Endometrium (tissue), 2 donors: Measurements from ENCODE around the gene OLFM2.

Experiments used
- FAIRE-seq: peaks from 2 replicates; lab custom pipeline; 2012; peaks lifted over from hg19 to GRCh38; lab: Jason Lieb, UNC
- donor health status: control.
- donor health status: control.

Gene OLFM2

DNA sequence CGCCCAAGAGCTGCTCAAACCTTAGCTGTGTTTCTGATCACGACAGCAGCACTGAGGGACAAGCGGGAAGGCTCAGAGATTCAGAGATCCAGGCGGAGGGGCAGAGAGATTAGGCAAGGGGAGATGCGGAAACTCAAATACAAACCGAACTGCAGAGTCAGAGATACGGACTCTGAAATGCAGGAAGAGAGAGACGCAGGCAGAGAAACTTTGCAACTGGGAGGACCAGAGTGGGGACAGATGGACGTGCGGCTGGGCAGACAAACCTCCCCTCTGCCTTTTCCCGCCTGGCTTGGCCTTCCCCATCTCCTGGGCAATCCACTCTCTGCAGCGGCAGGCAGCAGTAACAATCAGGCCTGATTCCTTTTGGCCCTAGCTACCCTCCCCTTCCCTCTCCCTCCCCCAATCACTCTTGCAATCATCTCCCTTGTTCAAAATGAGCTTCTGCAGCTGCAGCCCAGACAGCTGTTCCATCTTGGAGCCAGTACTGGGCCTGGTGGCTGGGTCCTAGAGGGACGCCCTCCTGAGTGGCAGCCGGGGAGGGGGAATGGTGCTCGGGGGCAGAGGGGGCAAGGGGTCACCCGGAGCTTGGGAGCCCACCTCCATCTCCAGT lies 29.7 kb downstream of the OLFM2 start:
- no peak for FAIRE-seq

DNA sequence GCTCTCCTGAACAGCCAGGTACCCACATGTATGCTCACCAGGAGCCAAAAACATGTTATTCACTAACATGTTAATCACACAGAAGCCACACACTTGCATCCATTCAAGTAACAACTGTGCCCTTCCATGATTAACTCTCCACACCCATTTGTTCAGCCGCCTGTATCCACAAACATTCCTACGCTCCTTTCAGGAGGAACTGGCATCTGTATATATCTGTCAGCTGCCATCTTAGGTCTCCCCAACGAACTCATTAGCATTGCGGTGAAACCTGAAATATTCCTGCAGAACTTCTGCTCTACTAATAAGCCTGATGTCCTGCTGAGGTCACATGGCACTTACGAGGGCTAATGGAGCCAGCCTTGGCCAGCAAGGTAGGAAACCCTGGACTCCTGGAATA lies 33.0 kb downstream of the OLFM2 start:
- no peak for FAIRE-seq

DNA sequence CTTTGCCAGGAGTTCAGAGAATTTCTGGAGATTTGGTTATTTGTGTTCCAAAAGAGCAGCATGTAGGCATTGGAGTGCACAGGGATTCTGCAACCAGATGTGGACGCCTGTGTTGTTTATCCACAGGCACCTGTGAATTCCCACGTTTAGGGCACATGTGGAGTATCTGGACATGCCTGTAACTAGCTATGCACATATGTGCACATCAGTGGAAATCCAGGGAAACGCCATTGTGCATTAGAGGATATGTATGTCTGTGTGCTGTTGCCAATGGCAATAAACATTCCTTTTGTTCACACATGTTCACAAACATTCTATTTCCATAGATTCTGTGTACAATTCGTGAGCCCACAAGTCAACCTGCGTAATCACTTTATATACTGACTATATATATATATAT lies 34.7 kb downstream of the OLFM2 start:
- no peak for FAIRE-seq

DNA sequence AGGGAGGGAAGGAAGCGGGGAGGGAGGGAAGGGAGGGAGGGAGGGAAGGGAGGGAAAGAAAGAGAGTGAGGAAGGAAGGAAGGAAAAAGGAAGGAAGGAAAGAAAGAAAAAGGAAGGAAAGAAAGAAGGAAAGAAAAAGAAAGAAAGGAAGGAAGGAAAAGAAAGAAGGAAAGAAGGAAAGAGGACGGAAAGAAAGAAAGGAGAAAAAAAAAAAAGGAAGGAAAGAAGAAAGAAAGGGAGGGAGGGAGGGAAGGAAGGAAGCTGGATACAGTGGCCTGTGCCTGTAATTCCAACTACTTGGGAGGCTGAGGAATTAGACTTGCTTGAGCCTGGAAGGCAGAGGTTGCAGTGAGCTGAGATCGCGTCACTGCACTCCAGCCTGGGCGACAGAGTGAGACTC lies 35.3 kb downstream of the OLFM2 start:
- no peak for FAIRE-seq

DNA sequence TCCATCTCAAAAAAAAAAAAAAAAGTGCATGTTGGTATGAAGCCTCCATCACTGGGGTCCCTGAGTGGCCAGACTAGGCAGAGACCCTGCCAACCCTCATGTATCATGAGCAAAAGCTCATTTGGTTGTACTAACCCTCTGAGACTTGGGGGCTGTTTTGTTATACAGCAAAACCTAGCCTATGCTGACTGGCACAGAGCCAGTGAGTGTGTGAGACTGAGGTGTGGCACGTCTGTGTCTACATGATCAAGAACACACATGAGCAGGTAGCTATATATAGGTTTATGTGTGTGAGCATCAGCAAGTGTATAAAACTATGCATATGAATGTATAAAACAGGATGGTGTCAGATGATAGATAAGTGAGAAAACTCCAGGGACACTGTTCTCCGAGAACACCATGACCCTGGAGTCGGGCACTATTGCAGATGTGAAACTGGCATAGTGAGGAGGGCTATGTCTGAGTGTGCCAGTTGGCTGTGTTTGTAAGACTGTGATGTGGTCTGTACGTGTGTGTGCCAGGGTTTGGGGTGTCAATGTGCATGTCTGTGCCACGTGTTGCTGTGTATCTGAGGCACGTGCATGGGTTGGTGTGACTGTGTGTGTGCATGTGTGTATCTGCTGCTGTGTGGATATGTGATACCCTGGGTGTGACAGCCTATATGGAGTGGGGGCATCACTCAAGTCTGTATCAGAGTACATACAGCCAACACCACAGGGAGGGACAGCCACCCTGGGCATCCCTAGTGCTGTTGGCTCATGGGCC lies 44.5 kb downstream of the OLFM2 start:
- no peak for FAIRE-seq

DNA sequence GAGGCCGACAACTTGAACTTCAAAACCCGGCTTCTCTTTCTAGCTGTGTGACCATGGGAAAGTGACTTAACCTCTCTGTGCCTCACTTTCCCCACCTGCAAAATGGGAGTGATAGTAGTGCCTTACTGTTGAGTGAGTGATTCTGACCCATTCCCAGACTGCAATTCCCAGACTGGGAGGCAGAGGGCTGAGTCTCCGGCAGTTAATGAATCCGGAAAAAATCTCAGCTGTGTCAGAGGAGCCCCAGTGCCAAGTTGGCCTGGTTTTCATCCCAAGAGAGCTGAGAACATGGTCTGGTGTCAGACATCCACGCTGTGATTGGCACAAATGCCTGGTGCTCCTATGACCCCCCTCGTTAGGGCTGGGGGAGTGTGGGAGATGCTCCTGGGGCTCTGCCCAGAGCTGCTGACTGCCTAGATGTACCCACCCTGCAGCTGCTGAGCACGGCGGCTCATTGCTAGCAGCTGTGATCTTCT lies 51.2 kb downstream of the OLFM2 start:
- no peak for FAIRE-seq

DNA sequence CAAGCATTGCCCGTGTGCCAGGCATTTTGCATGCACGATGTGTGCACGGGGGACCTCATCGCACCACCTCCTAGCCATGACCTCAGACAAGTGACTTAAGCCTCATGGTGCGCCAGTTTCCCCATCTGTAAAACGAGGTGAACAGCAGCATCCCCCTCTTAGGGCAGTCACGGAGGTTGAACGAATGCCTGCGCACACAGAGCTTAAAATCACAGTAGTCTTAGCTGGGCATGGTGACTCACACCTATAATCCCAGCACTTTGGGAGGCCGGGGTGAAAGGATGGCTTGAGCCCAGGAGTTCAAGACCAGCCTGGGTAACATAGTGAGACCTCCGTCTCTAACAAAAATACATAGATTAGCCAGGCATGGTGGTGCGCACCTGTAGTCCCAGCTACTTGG lies 52.6 kb downstream of the OLFM2 start:
- FAIRE-seq = no peak

DNA sequence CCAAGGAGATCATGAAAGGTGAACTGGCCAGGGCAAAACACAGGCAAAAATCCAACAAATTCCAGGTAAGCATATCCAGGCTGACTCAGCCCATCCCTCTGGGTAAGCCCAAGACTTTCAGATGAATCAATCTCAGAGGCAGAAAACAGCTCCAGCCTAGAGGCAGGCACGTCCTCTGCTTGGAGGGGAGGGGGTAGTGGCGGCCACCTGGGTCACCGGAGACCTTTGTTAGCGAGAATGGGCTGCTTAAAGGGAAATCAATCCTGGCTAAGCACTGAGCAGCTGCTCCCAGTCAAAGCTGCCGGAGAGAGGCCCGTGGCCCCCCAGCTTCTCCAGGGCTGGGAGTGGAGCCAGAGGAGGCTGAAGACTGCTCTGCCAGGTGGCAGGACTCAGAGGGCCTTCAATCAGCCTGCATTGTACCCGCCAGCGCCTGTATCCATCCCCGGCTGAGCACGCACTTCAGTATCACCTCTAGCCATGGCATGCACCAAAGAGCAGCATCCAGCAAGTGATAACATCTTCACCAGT lies 53.0 kb downstream of the OLFM2 start:
- no peak for FAIRE-seq

DNA sequence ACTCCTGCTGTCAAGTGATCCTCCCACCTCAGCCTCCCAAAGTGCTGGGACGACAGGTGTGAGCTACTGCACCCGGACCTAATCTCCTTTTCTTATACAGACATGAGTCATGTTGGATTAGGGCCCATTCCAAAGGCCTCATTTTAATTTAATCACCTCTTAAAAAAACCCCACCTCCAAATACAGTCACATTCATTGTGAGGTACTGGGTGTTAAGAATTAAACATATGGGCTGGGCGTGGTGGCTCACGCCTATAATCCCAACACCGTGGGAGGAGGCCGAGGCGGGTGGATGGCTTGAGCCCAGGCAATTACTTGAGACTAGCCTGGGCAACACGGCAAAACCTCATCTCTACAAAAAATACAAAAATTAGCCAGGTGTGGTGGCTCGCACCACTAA lies 54.6 kb downstream of the OLFM2 start:
- no peak for FAIRE-seq

DNA sequence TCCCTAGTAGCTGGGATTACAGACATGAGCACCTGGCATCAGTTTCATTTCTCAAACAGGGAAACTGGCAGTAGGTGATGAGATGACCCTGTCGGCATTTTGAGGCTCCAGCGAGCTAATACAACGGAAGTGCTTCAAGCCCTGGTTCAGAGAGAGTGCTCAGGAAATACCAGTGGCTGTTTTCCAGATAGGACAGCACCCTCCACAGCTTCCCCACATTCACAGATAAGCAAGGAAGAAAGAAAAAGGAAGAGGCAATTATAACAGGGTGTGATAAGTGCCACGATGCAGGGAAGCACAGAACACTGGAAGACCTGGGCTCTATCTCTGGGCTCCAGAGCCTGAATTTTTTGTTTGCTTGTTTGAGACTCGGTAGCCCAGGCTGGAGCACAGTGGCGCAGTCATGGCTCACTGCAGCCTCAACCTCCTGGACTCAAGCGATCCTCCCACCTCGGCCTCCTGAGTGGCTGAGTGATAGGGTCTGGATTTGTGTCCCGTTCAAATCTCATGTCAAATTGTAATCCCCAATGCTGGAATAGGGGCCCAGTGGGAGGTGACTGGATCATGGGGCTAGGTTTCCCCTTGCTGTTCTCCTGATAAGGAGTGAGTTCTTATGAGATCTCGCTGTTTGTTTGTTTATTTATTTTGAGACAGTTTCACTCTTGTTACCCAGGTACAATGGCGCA lies 57.7 kb downstream of the OLFM2 start:
- no peak for FAIRE-seq

DNA sequence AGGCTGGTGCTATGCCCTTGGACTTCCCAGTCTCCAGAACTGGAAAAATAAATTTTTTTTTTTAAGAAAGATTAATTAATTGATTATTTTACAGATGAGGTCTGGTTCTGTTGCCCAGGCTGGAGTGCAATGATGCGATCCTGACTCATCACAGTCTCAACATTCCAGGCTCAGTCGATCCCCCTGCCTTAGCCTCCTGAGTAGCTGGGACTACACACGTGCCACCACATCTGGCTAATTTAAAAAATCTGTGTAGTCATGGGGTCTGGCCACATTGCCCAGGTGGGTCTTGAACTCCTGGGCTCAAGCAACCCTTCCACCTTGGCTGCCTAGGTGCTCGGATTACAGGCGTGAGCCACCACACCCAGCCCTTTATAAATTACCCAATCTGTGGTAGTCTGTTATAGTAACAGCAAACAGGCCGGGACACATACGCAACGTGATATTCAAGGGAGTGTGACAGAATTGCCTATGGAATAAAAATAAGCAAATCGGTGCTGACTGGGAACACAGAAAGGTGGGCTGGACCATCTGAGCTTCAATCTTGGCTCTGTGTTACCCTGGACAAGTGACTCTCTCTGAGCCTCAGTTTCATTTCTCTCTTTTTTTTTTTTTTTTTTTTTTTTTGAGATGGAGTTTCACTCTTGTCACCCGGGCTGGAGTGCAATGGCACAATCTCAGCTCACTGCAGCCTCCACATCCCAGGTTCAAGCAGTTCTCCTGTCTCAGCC lies 58.4 kb downstream of the OLFM2 start:
- no peak for FAIRE-seq

DNA sequence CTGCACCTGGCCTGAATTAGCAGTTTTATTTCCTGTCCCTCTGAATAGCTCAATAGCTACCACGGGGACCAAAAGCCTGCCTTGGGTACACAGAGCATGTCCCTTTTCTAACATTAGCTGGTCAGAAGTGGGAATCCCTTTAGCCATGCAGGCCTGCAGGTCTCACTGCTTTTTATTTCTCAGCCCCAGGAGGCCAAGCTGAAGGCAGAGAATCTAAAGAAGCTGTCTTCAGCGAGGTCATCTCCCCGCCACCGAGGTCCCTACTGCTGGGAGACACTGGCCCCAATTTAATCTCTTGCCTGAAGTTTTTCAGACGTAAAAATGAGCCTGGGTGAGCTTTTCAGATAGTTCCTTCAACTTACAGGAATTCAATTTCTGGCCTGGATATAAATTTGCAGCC lies 60.5 kb downstream of the OLFM2 start:
- FAIRE-seq = no peak

DNA sequence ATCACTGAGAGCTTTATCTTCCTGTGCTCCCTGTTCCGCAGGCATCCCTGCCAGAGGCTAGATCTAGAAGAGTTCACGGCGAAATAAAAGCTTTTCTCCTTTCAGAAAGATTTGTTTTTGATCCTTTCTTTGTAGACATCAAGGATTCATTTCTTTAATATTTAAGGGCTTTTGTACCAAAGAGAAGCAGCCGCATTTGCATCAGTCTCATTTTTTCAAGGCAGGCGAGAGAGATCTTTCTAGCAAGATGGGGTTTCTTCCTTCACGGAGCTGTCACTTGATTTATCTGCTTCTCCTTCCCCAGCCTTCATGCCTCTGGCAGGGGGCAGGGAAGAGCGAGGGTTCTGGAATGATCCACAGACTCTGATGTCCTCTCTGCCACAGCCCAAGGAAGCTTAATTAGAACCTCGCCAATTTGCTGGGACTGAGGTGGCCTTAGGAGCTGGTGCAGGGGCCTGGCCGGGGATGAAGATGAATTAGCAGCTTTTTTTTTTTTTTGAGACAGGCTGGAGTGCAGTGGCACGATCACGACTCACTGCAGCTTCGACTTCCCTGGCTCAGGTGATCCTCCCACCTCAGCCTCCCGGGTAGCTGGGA lies 61.2 kb downstream of the OLFM2 start:
- FAIRE-seq = no peak

DNA sequence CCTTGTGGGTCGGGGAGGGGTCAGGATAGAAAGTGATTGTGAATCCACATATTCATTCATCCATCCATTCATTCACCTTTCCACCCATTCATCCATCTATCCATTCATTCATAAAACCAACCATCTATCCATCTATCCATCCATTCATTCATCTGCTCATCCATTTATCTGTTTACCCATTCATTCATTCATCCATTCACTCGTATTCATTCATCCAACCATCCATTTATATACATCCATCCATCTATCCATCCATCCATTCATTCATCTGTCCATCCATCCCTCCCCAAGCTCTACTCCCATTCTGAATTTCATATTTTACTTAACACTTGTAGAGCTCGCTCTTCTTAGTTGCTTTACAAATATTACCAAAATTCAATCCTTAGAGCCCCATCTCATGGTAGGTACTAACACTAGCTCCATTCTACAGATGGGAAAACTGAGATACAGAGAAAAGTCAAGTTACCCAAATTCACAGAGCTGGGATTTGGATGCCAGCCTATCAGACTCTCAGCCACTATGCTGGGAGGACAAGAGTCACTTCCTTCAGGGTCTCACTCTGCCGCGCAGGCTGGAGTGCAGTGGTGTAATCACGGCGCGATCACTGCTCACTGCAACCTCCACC lies 63.6 kb downstream of the OLFM2 start:
- no peak for FAIRE-seq

DNA sequence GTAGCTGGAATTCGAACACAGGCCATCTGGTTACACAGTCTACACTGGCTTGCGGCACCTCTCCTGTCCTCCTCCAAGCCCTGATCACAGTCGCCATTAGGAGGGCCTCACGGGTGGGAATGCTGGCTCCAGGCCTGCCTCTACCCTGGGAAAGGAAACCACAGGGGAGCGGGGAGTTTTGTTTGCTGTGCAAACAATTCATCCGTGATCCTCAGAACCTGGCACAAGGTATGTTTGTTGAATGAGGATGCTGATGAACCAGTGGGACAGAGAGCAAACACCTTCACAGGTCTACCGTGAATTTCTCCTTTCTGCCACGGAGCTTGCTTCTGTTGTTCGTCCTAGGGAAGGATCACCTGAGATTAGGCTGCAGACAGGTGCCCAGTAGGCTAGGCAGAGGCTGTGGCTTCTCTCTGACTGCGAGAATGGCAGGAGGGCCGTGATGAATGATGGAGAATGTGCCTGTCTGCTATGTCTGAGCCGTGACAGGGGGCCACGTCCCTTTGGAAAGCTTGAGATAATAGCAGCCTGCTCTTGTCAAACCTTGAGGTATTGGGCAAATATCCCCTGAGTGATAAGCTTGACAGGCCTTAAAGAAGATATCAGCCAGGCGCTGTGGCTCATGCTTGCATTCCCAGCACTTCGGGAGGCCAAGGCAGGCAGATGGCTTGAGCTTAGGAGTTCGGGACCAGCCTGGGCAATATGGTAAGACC lies 64.5 kb downstream of the OLFM2 start:
- FAIRE-seq = no peak

DNA sequence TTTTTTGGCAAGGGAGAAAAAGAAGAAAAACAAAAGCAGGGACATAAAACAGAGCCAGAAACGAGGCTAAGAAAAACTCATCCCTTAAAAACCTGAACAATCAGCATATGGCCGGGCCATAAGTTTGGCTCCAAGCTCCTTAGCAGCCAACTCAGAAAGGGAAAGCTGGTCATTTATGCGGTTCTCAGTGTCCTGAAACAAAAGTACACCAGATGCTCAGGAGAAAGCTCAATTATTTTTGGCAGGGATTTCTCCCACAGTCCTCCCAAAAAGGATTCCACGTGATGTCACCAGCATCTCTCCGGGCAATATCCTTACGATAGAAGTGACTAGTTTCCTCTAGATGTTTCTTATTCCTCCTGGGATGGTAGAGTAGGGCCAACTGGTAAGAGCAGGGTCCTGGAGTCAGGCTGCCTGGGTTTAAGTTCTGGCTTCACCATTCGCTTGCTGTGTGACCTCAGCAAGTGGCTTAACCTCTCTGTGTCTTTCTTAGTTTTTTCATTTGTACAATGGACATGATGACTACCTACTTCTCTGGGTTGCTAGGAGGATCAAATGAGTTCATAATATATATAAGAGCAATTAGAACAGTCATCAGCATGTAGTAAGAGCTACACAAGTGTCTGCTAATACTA lies 67.2 kb downstream of the OLFM2 start:
- FAIRE-seq = no peak

DNA sequence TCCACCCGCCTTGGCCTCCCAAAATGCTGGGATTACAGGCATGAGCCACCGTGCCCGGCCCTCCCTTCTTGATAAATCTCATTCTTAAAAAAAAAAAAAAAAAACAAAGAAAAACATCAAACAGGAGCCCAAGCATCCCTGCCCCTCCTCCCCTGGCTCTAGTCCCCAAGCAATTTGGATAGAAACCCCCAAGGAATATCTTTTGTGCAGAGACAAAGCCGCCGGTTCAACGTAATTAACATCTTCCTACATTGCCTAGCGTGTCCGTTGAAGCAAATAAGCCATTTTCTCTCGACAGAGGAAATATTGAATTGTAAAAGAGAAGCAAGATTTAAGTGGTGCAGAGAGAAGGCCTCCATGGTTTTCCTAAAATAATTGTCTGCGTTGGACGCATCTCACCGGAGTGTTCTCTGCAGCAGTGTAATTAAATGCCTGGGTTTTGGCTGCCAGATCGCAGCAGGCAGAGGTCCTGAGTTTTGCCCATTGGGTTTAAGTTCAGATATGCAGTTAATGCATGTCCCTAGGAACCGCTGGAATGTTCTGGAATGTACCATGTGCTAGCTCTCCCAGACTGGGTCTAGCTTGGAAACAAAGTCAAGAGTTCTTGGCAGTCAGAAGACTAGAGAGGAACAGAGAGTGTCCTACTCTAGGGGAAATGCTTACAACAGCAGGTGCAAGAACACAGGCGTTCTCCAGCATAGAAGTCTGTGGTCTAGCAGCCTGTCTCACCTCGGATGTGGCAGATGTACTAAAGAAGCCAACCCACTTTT lies 70.4 kb downstream of the OLFM2 start:
- no peak for FAIRE-seq

DNA sequence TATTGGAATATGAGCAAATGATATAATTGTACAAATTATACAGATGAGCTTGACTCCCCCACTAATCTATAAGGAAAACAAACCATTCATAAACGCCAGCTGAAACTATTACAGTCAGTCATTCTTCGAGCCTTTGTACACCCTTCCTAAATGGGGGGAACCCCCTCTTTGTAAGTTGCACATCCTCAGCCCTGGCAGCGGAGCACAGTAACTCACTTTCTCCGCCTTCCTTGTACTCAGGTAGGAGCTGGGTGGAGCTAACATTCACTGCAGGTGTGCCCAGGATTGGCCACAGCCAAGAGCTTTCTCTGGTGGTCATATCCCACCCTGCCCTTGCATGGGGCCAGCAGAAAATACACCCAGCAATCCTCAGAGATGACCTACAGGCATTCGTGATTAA lies 72.6 kb downstream of the OLFM2 start:
- FAIRE-seq = no peak

DNA sequence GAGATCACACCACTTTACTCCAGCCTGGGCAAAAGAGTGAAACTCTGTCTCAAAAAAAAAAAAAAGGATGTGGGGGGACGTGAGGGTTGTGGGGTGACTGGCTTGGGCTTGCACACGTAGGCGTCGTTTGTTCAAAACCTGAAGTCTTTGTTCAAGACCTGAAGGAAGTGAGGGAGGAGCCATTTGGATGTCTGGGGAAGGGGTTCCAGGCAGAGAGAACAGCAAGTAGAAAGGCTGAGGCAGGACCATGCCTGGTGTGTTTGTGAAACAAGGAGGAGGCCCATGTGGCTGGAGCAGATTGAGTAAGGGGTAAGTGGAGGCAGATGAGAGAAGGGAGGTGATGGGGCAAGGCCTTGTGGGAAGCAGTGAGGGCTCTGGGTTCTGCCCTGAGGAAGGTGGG lies 73.4 kb downstream of the OLFM2 start:
- FAIRE-seq = no peak

DNA sequence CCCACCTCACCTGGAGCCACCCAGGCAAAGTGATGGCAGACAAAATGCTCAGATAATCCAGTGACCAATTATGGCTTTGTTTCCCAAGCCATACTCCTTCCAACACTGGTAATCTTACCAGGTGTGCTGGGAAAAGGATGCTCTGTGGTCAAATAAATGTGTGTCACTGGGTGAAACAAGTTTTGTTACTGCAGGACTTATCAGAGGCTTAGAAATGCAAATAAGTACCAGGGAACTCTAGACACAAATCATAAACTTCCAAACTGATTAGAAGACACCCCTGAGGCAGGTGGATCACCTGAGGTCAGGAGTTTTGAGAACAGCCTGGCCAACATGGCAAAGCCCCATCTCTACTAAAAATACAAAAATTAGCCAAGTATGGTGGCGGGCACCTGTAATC lies 74.8 kb downstream of the OLFM2 start:
- no peak for FAIRE-seq
